ENCODE measurements around the gene ZCCHC2. TPM values are rescaled to one million over a fixed set of nuclear protein-coding genes. Genes with fewer than 3 reads are reported as not detected.

ZCCHC2 gene
- total RNA-seq, 1 experiment from 2014 or later = 12.4 TPM

DNA sequence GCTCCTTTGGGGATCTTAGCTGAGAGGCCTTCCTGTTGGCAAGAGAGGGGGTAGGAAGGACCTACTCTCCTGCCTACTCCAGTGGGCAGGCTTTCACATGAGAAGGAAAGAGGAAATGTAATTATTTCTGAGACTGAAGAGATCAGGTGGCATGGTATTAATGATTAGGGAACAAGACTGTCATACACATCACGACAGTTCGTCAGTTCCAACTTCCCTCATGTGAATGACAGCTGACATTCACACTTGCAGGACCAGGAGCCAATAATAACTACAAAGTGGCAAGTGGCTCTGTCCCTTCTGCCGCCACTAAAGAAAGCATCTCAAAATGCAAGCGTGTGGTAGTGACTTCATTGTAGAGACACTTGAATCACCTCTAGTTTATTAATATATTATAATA is 90.0 kb downstream of the ZCCHC2 start:
- Mint-ChIP-seq H3K9me3 (no peaks in the 10 kb centered on the region), H3K36me3 (ENCODE audit: insufficient read depth in 1 of 3, low read depth in 3 of 3) (no peaks in the 10 kb centered on the region), H3K4me1 (peaks cover 20 to 25% of the 10 kb centered on the region in 2 experiments), H3K27ac (no peak overlapping the region; a peak in 1 of 7 replicates), H3K4me3 (no peak overlapping the region), H3K27me3 (ENCODE audit: low read depth) (peaks cover 4% of the 10 kb centered on the region)
- no peak overlapping the region for H2AK5ac ChIP-seq (ENCODE audit: insufficient read length, low read length)
- no peaks in the 10 kb centered on the region for H3K23me2 ChIP-seq (ENCODE audit: insufficient read length, low read depth, low read length, poor library complexity, severe bottlenecking)
- H2BK15ac ChIP-seq (ENCODE audit: low read depth, low read length) = no peak overlapping the region
- no peaks in the 10 kb centered on the region for H3K9me3 ChIP-seq (ENCODE audit: control insufficient read depth, low read depth, low read length)
- no peak overlapping the region for H3K9ac ChIP-seq (ENCODE audit: extremely low read depth, insufficient read length, low read length)
- DNase-seq = no peak
- H3K79me2 ChIP-seq (ENCODE audit: insufficient read depth, low read length) = no peaks in the 10 kb centered on the region
- no peak overlapping the region for H3K4ac ChIP-seq (ENCODE audit: low read depth, low read length)
- no peak overlapping the region for H3K23ac ChIP-seq (ENCODE audit: insufficient read length, low read depth, low read length)
- H3K18ac ChIP-seq (ENCODE audit: insufficient read length, low read depth, low read length) = no peak overlapping the region
- H2BK12ac ChIP-seq (ENCODE audit: insufficient read length, low read depth, low read length) = no peak overlapping the region
- H3K27me3 ChIP-seq (ENCODE audit: insufficient read depth, low read length) = no peaks in the 10 kb centered on the region
- H3K79me1 ChIP-seq (ENCODE audit: insufficient read depth, low read depth, low read length, poor library complexity, severe bottlenecking) = no peaks in the 10 kb centered on the region
- H3K4me1 ChIP-seq (ENCODE audit: insufficient read depth, low read length) = peaks cover 4% of the 10 kb centered on the region; the same call in 1 of the 2 replicates
- H2AFZ ChIP-seq (ENCODE audit: low read length) = no peak overlapping the region
- no CpG with 5 or more reads among the region's 4 CpGs for WGBS (ENCODE audit: extremely low coverage, insufficient read length, low lambda C conversion rate)
- TF ChIP-seq, protein P1, sequence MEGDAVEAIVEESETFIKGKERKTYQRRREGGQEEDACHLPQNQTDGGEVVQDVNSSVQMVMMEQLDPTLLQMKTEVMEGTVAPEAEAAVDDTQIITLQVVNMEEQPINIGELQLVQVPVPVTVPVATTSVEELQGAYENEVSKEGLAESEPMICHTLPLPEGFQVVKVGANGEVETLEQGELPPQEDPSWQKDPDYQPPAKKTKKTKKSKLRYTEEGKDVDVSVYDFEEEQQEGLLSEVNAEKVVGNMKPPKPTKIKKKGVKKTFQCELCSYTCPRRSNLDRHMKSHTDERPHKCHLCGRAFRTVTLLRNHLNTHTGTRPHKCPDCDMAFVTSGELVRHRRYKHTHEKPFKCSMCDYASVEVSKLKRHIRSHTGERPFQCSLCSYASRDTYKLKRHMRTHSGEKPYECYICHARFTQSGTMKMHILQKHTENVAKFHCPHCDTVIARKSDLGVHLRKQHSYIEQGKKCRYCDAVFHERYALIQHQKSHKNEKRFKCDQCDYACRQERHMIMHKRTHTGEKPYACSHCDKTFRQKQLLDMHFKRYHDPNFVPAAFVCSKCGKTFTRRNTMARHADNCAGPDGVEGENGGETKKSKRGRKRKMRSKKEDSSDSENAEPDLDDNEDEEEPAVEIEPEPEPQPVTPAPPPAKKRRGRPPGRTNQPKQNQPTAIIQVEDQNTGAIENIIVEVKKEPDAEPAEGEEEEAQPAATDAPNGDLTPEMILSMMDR (conservative IDR thresholded peaks at IDR 0.05) = no peak
- H2BK120ac ChIP-seq (ENCODE audit: low read depth, low read length, poor library complexity, severe bottlenecking) = no peak overlapping the region
- H4K8ac ChIP-seq (replicated peaks; ENCODE audit: insufficient read length, low read depth, low read length) = no peak overlapping the region
- H3K27ac ChIP-seq (ENCODE audit: insufficient read length, low read depth, low read length) = no peak overlapping the region
- no peaks in the 10 kb centered on the region for H4K20me1 ChIP-seq (ENCODE audit: control insufficient read depth, insufficient read depth, insufficient read length)
- no peak overlapping the region for H3K14ac ChIP-seq (ENCODE audit: insufficient read depth, low read length)
- H3K56ac ChIP-seq (ENCODE audit: insufficient read length, low read depth, low read length) = no peak overlapping the region
- no peak overlapping the region for H2BK20ac ChIP-seq (ENCODE audit: low read depth, low read length, poor library complexity, severe bottlenecking)
- H2BK5ac ChIP-seq (ENCODE audit: insufficient read length, low read length) = no peak overlapping the region
- H3K4me2 ChIP-seq (ENCODE audit: insufficient read depth, insufficient read length, low read length) = no peak overlapping the region
- H4K5ac ChIP-seq (ENCODE audit: insufficient read length, low read depth, low read length) = no peak overlapping the region
- H4K91ac ChIP-seq (ENCODE audit: insufficient read length, low read depth, low read length) = no peak overlapping the region
- no peak overlapping the region for H3T11ph ChIP-seq (ENCODE audit: low read length)

Measured in H9 (cell line).